HFF-Myc (cell line): ENCODE data around the gene SLC41A1.

Source experiments
- DNase-seq: peaks from one replicate; pipeline ENCODE4 v3.0.0-alpha.2; 2011; ENCODE audit warnings: low read depth; ENCODE audit errors: extremely low read depth
- H3K4me3 ChIP-seq: replicated peaks from 2 replicates; pipeline ENCODE4 v1.5.1; 2011; ENCODE audit warnings: low read depth, mild to moderate bottlenecking, control low read depth, low read length
- CTCF ChIP-seq: IDR thresholded peaks from 2 replicates; pipeline ENCODE4 v1.5.1; 2012; ENCODE audit warnings: mild to moderate bottlenecking, low read depth, low read length, control low read depth; ENCODE audit errors: missing control alignments

Gene SLC41A1

GRCh38 chr1:205817988-205818387 lies 5.0 kb upstream of the SLC41A1 start:
- no peak overlapping the region for H3K4me3 ChIP-seq
- no peak for TF ChIP-seq CTCF
- no peak for DNase-seq

GRCh38 chr1:205817364-205817763 lies 4.4 kb upstream of the SLC41A1 start:
- DNase-seq = no peak
- TF ChIP-seq CTCF = no peak
- H3K4me3 ChIP-seq = no peak overlapping the region

- no peak for DNase-seq
- H3K4me3 ChIP-seq = peak overlapping the region; percentile 73
- TF ChIP-seq CTCF = no peak
These were observed 709 bp upstream of the SLC41A1 start for GRCh38 chr1:205813755-205814058.

- DNase-seq = no peak
- peak overlapping the region; percentile 73 for H3K4me3 ChIP-seq
- no peak for TF ChIP-seq CTCF
These were observed 624 bp downstream of the SLC41A1 start for GRCh38 chr1:205812271-205812877.

- no peak for TF ChIP-seq CTCF
- DNase-seq = no peak
- peak overlapping the region; percentile 73 for H3K4me3 ChIP-seq
These were observed 1.3 kb downstream of the SLC41A1 start for GRCh38 chr1:205811660-205812059.

- DNase-seq = no peak
- no peak overlapping the region for H3K4me3 ChIP-seq
- peak; percentile 35 for TF ChIP-seq CTCF
These were observed 2.4 kb downstream of the SLC41A1 start for GRCh38 chr1:205810448-205811157.
